Activated CD8-positive, alpha-beta memory T cell treated with anti-CD3 and anti-CD28 coated beads for 24 hours (primary cell): ENCODE results near the gene MDP1.
"Not testable (repeated sequence)": the region's sequence is repeated elsewhere in the genome, so short reads cannot be mapped to it uniquely, and the experiment has no call there.

Experiments
- DNase-seq: peaks from one replicate; pipeline ENCODE4 v3.0.0-alpha.2; 2020

The MDP1 gene

GRCh38 chr14:24250354-24250753, 34.5 kb upstream of the MDP1 start:
- no peak for DNase-seq

- DNase-seq: no peak
These were observed 33.6 kb upstream of the MDP1 start for GRCh38 chr14:24249230-24250021.

GRCh38 chr14:24247422-24247821, 31.6 kb upstream of the MDP1 start:
- DNase-seq: no peak

- no peak for DNase-seq
These were observed 30.9 kb upstream of the MDP1 start for GRCh38 chr14:24246765-24247212.

GRCh38 chr14:24245350-24245749, 29.5 kb upstream of the MDP1 start:
- DNase-seq: not testable (repeated sequence)

- DNase-seq: no peak
These were observed 27.5 kb upstream of the MDP1 start for GRCh38 chr14:24243336-24243836.

- DNase-seq: no peak
These were observed 26.1 kb upstream of the MDP1 start for GRCh38 chr14:24241829-24242443.

- no peak for DNase-seq
These were observed 24.4 kb upstream of the MDP1 start for GRCh38 chr14:24240110-24240918.

- DNase-seq: no peak
These were observed 22.7 kb upstream of the MDP1 start for GRCh38 chr14:24238527-24239037.

GRCh38 chr14:24238123-24238522, 22.3 kb upstream of the MDP1 start:
- no peak for DNase-seq

- no peak for DNase-seq
These were observed 21.6 kb upstream of the MDP1 start for GRCh38 chr14:24237463-24237955.

GRCh38 chr14:24236689-24237462, 21.0 kb upstream of the MDP1 start:
- DNase-seq: no peak

- no peak for DNase-seq
These were observed 20.2 kb upstream of the MDP1 start for GRCh38 chr14:24235804-24236688.

- DNase-seq: no peak
These were observed 18.5 kb upstream of the MDP1 start for GRCh38 chr14:24234095-24235005.

- no peak for DNase-seq
These were observed 17.6 kb upstream of the MDP1 start for GRCh38 chr14:24233538-24233866.

GRCh38 chr14:24232645-24233537, 17.0 kb upstream of the MDP1 start, which contains the start of gene GMPR2:
GMPR2 (plus strand) TSS chr14:24232929; CDS start chr14:24233254, 325 bp downstream.
- DNase-seq: no peak

GRCh38 chr14:24232121-24232644, 16.3 kb upstream of the MDP1 start, which contains the start of gene NEDD8:
NEDD8 (minus strand) TSS chr14:24232367; CDS start chr14:24232267, 100 bp downstream.
- peak; percentile 96 for DNase-seq
